Lower leg skin (tissue), 4 donors: ENCODE data around the gene MRPL36. TPM values are rescaled to one million over a fixed set of nuclear protein-coding genes. Genes with fewer than 3 reads are reported as not detected.

Experiments used
- DNase-seq, 2 donors: peaks; one replicate each; pipeline ENCODE4 v3.0.0-alpha.2; 2019; ENCODE audit warnings: low spot score in 2 of 2
- H3K4me3 ChIP-seq: fragments of 200-600 bp; sonication (generic); 2 replicates; pipeline ENCODE4 v1.5.1; 2017; ENCODE audit warnings: mild to moderate bottlenecking, low read depth; ENCODE audit not compliant: poor library complexity, severe bottlenecking
- POLR2A ChIP-seq, 2 donors: fragments of 450-650 bp; IDR thresholded peaks; one replicate each; pipeline ENCODE4 v1.6.1; 2016 to 2017; ENCODE audit warnings: antibody characterized with exemption in 2 of 2, mild to moderate bottlenecking in 1 of 2, moderate library complexity in 1 of 2
- WGBS, 2 donors: methylation state at CpG; one replicate each; pipeline ENCODE4 v1.1.5; 2018; 5-methylcytosine and 5-hydroxymethylcytosine counted together
- intact Hi-C: fragments of 100-400 bp; cut with DNase I; formaldehyde crosslinking; loops from one replicate; pipeline ENCODE4 v1.15.0; 2023; ENCODE audit warnings: low total_unique reads
- total RNA-seq, 4 donors: library from RNA; depleted of rRNA; stranded (reverse); fragments of >200 nt; gene quantifications; one replicate each; pipeline ENCODE4 v1.1.0, GENCODE V29; 2016
- TF ChIP-seq, protein P1 (sequence below), 3 donors: fragments of 450-650 bp; IDR thresholded peaks; one replicate each; pipeline ENCODE4 v1.5.1; 2016; ENCODE audit warnings: antibody characterized with exemption in 3 of 3, mild to moderate bottlenecking in 3 of 3, moderate library complexity in 2 of 3

The MRPL36 gene
- total RNA-seq, 4 donors from 2014 or later: 34.6 to 59.4 (median 42.6) TPM

DNA sequence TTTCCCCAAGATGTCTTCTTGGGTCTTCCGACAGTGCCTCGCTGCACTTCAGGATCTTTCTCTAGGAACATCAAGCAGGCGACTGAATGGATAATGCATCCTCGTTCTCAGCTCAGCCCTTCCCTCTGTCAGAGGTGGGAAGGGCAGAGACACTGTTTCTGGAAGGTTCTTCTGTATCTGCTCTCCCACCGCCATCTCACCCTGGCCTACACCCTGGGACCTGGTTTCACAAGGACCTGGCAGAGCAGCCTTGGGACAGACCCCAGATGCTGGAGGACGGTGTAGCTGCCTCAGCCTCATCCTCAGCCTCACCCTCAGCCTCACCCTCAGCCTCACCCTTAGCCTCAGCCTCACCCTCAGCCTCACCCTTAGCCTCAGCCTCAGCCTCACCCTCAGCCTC, 18.5 kb downstream of the MRPL36 start:
- TF ChIP-seq, protein P1, sequence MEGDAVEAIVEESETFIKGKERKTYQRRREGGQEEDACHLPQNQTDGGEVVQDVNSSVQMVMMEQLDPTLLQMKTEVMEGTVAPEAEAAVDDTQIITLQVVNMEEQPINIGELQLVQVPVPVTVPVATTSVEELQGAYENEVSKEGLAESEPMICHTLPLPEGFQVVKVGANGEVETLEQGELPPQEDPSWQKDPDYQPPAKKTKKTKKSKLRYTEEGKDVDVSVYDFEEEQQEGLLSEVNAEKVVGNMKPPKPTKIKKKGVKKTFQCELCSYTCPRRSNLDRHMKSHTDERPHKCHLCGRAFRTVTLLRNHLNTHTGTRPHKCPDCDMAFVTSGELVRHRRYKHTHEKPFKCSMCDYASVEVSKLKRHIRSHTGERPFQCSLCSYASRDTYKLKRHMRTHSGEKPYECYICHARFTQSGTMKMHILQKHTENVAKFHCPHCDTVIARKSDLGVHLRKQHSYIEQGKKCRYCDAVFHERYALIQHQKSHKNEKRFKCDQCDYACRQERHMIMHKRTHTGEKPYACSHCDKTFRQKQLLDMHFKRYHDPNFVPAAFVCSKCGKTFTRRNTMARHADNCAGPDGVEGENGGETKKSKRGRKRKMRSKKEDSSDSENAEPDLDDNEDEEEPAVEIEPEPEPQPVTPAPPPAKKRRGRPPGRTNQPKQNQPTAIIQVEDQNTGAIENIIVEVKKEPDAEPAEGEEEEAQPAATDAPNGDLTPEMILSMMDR (IDR thresholded peaks at IDR 0.05): no peak
- no peak for TF ChIP-seq POLR2A (IDR thresholded peaks at IDR 0.05)
- 79 to 86% methylated on average over 6 of the region's 6 CpGs for WGBS, 2 donors
- H3K4me3 ChIP-seq: no peak overlapping the region
- DNase-seq: no peak
- intact Hi-C loops: no loop called here

DNA sequence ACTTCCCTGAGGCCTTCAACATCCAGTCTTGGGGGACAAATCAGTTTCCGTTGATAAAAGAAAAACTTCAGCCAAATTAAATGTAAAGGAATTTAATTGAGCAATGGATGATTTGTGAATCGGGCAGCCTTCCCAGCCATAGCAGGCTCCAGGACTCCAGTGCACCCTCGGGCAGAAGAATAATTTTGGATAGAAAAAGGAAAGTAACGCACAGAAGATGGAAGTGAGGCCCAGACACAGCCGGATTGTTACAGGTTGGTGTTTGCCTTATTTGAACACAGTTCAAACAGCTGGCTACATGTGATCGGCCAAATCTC, 19.1 kb downstream of the MRPL36 start:
- 43 to 67% methylated on average over 6 of the region's 6 CpGs for WGBS, 2 donors
- intact Hi-C loops: no loop called here
- no peak for DNase-seq
- TF ChIP-seq POLR2A (IDR thresholded peaks at IDR 0.05): no peak
- TF ChIP-seq, protein P1 (IDR thresholded peaks at IDR 0.05): no peak
- H3K4me3 ChIP-seq: no peak overlapping the region

DNA sequence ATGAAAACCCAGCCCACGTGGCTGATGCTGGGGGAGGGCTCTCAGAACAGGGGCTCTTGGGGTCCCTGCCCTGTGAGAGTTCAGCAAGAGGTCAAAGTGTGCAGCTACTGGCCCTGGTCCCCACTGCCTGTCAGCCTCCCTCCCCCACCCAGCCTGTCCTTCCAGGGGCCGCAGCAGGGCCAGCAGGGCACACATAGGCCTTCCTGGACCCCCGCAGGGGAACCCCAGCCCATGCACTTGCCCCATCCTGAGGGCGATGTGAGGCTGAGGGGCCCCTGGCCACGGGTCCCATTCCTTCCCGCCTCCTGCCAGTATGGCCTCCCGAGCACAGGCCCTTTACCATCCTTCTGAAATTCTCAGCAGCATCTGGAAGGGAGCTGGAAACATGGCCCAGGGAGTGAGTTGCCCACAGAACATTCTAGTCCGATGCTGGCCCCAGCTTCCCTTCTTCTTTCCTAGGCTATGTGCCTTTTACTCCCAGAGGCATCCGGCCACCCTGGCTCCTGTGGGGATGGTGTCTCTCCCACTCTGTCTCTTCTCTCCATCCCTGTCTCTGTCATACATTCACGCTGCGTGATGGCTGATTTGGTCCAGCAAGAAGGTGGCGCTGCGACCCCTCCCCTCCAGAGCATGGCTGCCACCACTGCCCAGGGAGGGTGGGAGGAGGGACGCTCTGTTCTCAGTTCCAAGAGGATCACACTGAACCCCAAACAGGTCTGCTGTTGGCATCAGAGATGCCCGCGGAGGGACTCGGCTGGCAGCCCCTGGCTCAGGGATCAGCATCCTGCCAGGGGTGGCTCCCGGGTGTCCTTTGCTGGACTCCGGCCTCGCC, 19.6 kb downstream of the MRPL36 start:
- no peak for DNase-seq
- TF ChIP-seq, protein P1 (IDR thresholded peaks at IDR 0.05): no peak
- TF ChIP-seq POLR2A (IDR thresholded peaks at IDR 0.05): no peak
- H3K4me3 ChIP-seq: no peak overlapping the region
- 67 to 73% methylated on average over 20 of the region's 20 CpGs for WGBS, 2 donors
- intact Hi-C loops: no loop called here

DNA sequence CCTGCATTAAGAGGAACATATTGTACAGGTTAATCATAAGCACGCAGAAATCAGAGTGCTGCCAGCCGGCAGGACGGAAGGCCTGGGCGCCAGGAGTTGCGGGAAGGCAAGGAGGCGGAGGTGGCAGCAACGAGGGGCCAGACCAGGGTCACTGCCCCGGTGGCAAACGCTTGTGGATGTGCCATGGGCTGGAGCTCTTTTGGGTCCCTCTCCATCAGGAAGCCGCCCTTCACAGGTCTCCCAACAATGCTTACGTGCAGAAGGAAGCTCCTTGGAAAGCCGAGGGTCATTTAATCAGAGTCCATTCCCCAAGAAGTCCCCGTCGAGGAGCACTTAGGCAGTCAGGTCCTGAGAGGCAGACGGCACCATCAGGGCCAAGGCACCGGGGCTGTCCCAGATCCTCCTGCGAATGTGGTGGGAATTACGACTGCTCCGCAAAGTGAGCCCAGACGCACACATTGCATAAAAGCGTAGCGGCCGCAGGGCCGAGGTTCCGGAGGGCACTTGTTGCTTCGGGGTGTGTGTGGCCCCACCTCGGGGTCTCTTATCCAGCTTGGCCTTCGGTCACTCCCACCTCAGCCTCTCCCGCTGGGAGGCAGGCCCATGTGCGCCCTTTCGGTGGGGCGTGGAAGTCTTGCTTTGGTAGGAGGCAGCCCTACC, 20.5 kb downstream of the MRPL36 start:
- TF ChIP-seq, protein P1 (IDR thresholded peaks at IDR 0.05): no peak
- TF ChIP-seq POLR2A (IDR thresholded peaks at IDR 0.05): no peak
- DNase-seq: no peak
- WGBS, 2 donors: 89% methylated on average over 32 of the region's 32 CpGs
- intact Hi-C loops: no loop called here
- H3K4me3 ChIP-seq: no peak overlapping the region

DNA sequence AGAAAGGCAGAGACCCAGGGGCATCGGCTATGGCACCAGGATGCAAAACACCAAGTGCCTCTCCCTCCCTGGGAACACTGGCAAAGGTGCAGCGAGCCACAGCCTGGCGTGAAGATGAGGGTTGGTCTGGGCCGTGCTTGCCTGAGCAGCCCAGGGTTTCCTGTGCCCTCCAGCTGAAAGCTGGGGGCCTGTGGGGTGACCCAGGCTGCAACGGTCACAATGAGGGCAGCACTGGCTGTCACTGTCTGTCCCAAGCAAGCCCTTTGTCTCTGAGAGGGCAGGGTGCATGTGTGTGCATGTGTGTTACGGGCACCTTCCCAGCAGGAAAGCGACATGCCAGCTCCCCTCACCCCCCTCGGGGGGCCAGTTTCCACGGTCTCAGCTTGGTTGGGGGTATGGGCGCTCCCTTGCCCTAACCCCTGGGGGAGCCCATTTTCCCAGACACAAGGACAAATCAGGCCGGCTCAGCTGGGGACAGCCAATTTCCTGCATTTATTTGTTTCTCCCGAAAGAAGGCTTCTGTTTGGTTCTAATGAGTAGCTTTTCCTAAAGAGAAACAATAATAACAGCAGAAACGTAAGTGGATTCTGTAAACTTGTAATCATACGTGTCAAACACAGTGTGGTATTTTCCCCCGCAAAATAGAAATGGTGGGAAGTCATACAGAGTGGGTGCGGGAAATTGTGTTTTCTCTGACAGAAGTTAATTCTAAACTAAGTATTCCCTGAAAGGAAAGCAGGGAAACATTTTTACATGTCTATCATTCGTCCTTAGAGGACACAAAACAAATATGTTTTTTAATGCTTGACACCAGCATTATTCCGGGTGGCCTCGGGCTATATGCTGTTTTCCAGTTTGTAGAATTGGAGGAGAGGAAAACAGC, 21.3 kb downstream of the MRPL36 start:
- no peak overlapping the region for H3K4me3 ChIP-seq
- TF ChIP-seq, protein P1 (IDR thresholded peaks at IDR 0.05): no peak
- no peak for TF ChIP-seq POLR2A (IDR thresholded peaks at IDR 0.05)
- 71 to 75% methylated on average over 19 of the region's 19 CpGs for WGBS, 2 donors
- intact Hi-C loops: no loop called here
- DNase-seq: no peak
